Spleen (tissue), 7 donors: ENCODE measurements around the gene FCN3.

Source experiments
- POLR2A ChIP-seq, 3 donors: fragments of 450-650 bp; IDR thresholded peaks; one replicate each; pipeline ENCODE4 v1.5.1; 2017; ENCODE audit warnings: antibody characterized with exemption in 3 of 3, mild to moderate bottlenecking in 1 of 3
- TF ChIP-seq, protein P1 (sequence below), 11 experiments: fragments of 200-600 bp in 7 of 11; fragments of 450-650 bp in 4 of 11; sonication (generic) in 4 of 11; IDR thresholded peaks in 8 of 11; conservative IDR thresholded peaks in 3 of 11; 1 replicate in 7 of 11; 2 replicates in 4 of 11; pipeline versions ENCODE4 v1.4.0 to v1.8.0; 2016 to 2021; ENCODE audit warnings: antibody characterized with exemption in 11 of 11, inconsistent platforms in 4 of 11, mild to moderate bottlenecking in 1 of 11
- donor health status: DM: no; HTN: no; CAD: no; lungs with moderate emphysema.
- donor health status: DM: no; HTN: no; CAD: no.
- donor health status: DM: no; HTN: no; CAD: no.

DNA sequence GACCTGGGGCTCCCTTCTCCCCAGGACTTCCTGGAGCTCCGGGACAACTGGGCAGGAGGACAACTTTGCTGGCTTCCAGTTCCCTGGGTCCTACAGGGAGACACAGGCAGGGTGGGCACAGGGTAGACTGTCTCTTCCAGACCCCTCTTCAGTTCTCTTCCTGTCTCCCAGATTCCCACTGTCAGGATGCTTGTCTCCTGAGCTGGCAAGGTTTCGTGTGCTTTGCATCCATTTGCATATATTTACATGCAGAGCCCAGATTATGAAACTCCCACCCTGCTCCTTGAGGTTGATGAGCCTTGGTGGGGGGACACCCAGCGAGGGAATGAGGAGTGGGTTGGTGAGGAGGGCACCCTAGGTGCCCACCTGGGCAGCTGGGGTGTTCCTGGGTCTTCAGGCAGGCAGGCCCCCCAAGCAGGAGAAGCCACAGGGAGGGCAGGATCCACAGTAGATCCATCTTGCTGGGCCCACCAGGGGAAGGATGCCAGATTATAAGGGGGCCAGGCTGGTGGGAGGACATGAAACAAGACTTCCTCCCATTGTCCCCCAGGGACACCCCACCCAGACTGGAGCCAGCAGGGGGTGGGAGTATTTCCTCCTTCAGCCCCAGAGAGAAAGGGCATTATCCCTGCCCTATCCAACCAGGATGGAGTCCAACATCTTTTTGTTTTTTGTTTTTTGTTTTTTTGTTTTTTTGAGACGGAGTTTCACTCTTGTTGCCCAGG, at the start of gene FCN3:
- TF ChIP-seq, protein P1, sequence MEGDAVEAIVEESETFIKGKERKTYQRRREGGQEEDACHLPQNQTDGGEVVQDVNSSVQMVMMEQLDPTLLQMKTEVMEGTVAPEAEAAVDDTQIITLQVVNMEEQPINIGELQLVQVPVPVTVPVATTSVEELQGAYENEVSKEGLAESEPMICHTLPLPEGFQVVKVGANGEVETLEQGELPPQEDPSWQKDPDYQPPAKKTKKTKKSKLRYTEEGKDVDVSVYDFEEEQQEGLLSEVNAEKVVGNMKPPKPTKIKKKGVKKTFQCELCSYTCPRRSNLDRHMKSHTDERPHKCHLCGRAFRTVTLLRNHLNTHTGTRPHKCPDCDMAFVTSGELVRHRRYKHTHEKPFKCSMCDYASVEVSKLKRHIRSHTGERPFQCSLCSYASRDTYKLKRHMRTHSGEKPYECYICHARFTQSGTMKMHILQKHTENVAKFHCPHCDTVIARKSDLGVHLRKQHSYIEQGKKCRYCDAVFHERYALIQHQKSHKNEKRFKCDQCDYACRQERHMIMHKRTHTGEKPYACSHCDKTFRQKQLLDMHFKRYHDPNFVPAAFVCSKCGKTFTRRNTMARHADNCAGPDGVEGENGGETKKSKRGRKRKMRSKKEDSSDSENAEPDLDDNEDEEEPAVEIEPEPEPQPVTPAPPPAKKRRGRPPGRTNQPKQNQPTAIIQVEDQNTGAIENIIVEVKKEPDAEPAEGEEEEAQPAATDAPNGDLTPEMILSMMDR (IDR thresholded peaks at IDR 0.05 in 8 of 11, conservative IDR thresholded peaks at IDR 0.05 in 3 of 11): no peak
- TF ChIP-seq POLR2A (IDR thresholded peaks at IDR 0.05): no peak
